HG03064 (cell line): ENCODE results near the gene CNKSR3.

Experiments used
- ATAC-seq: cut with Tn5 transposase; IDR thresholded peaks from one replicate; pipeline ENCODE4 v1.9.1; 2021; ENCODE audit warnings: low read depth; ENCODE audit not compliant: unreplicated experiment

The CNKSR3 gene

DNA sequence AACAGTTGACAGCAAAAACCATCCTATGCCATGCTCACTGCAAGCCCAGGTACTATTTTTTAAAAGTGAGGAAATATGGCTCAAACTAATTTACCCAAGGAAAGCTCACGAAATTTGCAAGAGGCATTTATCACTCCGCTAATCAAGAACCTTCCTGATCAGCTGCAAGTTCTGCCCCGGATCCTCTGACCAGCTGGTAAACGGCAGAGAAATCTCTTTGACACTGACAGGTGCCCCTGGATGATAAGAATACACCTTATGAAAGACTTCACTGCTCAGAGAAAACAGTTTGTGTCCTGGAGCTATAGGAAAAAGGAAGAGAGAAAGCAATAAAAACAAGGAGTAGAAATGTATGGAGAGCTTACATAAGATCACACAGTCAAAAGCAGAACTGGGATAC, 6.4 kb downstream of the CNKSR3 start:
- no peak for ATAC-seq

DNA sequence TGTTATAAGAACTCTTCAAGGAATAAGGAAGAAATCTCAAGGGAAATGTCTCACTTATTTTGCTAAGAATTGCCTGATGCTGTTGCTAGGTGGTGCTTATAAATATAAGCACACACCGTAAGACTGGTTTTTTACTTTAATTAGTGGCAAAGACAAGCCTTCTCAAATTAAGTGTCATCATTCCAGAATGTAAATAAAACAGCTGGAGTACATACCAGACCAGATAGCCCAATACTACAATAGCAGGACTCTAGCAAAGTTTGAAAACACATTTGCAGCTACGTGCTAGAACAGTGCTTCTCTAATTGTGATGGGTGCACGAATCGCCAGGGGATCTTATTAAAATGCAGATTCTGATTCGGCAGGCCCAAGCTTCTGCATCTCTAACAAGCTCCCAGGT, 6.8 kb downstream of the CNKSR3 start:
- ATAC-seq = no peak

DNA sequence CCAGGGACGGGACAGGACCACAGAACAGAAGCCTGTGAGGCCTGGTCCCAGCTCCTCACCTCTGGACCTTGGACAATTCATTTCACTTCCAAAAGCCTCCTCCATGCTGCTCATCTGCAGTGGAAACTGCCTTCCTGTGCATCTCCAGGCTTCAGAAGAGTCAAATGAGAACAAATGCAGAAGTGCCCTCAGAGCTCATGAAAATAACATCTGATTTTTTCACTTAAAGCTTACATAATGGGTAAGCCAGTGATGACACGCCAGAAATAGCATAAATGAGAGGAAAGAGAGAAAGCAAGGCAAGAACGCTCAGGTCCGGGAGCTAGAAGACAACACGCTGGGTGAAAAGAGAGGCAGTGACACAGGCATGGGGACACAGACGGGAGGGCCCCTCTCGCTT, 7.9 kb downstream of the CNKSR3 start:
- ATAC-seq = no peak

DNA sequence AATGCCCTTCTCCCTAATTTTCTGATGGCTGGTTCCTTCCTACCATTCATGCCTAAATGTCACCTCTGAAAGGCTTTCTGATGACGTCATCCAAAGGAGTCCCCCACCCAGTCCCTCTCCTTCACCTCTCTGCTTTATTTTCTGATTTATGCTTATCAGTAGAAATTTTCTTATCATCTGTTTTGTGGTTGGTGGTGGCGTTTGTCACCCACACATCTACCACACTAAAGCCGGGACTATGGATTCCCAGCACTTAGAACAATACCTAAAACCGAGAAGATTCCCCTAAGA, 9.0 kb downstream of the CNKSR3 start:
- ATAC-seq = no peak

DNA sequence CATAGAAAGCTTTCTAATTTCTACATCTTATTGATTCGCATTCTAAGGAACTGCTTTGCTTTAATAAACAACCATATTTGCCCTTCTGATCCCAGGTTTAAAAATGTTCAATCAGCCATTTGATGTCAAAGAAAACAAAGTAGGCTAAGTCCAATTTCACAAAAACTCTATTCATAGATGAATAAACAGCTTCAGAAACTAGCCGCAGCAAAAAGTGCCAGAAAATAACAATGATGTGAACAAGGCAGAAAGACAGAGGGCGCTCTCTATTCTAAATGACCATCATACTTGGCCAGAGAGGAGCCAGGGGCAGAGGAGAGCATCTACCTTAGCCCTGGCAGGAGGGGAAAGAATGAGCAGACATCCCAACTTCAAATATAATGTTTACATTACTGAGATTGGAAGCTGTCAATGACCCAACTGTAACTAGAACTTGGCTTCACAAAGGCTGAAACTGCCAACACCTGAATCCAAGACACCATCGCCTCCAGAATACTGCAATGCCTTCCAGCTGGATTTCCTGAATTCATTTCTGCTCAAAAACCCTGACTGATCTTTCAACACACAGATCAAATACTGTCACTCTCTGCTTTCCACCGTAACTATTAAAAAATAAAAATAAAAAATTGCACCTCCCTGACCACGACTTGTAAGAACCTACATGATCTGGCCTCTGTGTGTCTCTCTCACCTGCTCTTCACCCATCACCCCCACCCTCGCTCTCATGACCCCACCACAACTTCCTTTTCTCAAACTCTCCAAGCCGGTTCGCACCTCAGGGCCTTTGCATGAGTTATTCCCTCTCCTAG, 9.5 kb downstream of the CNKSR3 start:
- no peak for ATAC-seq

DNA sequence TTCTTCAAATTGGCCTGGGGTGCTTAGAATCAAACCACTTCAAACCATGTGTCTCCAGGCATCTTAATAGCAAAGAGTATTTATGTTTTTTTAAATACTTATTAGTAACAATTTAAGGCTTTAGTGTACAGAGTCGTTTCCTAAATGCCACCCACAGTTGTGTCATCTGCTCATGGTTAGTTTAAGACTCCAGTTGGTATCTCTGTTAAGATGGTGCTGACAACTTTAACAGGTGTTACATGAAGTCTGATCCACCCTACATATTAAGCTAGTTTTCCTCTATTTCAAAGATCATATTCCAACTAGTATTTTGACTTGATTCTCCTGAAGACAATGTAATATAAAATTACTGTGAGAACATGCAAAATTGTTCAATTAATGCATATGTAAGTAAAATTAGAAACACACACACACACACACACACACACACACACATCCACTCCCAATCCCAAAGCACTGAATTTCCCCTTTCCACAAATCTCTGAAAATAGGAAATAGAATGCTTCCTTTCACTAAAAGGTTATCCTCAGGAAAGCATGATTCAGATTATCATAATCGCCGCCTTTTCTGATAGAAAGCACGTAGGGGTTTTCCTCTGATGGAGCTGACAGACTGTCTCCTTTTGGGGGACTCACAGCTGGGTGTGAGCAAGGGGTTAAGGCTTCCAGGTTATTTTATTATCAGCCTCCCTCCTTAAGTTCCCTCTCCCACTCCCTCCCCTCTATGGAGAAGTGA, 10.5 kb downstream of the CNKSR3 start:
- ATAC-seq = no peak

DNA sequence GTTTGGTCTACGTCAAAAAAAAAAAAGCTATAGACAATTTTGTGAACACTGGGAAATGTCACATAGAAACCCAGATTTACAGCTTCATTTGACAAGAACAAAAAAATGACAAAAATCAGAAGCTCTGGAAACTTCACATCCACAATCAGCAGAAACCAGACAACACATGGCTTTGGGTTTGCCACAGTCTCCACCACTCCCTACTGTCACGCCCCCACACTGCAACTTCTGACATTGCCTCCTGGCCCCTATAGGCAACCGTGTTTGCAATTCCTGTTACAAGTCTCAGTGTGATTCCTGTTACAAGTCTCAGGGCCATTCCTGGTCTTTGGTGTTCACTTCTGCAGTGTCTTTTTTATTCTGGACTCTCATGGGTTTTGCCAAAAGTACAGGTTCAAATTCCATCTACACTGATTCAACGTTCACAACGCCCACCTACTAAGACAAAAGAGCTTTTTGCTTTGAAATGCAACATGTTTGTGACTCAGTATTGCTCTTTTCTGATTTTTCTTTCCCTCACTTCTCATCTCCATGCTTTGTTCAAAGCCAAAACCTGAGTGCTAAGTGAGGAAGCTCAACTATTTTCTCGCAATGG, 12.0 kb downstream of the CNKSR3 start:
- ATAC-seq = no peak

DNA sequence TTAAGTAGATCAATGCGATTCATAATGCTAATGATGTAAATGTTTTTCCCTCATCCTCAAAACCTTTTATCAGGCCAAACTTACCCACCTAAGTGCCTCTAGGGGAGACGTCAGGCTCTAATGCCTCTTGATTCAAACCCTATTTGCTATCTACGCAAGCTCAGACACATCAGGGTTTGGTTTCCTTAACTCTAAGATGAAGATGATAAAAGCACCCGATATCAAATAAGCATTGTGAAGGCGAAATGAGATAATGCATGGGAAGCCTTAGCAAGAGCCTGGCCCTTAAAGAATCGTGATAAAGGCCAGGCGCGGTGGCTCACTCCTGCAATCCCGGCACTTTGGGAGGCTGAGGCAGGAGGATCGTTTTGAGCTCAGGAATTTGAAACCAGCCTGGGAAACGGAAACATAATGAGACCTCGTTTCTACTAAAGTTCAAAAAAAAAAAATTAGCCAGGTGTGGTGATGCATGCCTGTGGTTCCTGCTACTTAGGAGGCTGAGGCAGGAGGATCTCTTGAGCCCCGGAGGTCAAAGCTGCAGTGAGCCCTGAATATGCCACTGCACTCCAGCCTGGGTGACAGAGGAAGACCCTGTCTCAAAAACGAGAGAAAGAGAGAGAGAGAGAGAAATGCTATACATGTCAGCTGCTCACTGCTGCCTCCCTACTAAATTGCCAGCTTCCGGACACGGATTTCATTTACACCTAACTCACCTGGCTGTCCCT, 13.5 kb downstream of the CNKSR3 start:
- no peak for ATAC-seq

DNA sequence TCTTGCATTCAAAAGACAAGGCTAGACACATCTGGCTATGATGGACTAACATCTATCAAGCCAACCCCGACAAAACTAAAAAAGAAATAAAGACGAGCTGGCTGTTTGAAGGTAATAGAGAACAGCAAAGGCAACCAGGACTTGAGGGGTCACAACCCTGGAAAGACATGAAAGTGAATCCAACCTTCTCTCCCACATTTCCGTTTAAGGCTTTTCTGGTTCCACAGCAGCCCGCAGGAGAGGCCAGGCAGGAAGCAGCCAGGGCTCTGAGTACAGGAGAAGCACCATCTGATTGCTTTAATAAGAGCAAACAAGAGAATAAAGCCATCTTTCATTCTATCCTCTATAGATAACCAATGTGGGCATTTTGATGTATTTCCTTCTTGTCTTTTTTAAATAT, 14.3 kb downstream of the CNKSR3 start:
- ATAC-seq = no peak

DNA sequence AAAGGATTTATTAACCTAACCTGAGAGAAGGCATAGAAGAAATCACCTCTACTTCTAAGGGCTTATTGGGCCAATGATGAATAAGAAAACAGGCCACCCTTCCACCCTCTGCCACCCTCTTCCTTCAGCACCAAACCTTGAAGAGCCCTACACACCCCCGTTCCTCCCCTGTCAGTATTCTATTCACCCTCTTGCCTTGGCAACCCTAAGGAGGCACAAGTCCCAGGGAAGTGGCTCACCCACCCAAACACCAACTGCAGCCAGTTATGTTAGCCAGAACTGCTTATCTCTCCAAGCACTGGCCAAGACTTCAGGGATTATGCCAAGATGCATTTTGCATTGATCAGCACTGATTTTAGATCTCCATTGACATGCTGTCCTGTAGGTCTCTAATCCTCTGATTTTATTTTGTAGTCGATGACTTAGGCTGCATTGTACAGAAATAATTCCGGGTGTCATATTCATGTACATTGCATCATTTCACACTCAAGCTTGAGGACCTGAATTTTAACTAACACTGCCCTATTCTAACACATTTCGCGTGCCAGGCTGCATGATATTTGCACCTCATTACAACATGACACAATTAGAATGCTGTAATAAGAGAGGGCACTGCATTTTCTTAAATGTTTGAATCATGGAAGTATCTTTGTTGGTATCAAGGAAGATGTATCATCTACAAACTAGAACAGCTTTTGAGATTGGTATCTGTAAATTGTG, 15.7 kb downstream of the CNKSR3 start:
- ATAC-seq = no peak

DNA sequence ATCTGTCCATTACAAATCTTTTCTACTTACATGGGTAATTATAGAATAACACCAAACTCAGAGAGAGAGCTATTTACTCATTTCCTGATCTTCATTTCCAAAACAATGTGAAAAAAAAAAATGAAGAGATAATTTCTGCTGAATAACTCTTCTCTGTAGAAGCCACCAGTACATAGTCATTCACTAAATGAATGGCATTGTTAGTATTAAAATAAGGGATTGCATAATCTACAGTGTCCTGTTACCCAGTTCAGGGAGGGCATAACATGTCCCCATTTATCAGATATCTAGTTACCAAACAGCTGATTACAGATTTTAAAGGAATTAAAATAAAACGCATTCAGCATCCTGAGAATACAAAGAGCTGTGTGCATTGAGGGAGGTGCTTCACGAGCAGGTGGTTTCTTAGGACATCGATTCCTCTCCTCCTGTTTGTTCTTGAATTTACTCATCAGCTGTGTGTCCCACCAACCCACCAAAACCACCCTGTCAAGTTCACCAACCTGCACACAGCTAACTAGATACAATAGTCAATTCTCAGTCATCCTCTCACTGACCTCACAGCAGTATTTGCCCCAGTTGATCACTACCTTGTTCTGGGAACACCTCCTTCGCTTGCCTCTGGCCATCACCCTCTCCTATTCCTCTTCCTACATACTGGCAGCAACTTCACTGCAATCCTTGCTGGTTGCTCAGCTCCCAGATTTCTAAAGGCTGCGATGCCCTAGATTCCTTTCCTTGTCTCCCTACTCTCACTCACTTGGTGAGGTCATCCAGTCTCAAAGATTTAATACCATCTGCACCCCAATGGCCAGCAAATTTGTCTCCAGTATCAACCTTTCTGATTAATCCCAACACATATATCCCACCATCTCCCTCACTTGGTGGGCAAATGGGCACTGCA, 18.7 kb downstream of the CNKSR3 start:
- ATAC-seq = no peak

DNA sequence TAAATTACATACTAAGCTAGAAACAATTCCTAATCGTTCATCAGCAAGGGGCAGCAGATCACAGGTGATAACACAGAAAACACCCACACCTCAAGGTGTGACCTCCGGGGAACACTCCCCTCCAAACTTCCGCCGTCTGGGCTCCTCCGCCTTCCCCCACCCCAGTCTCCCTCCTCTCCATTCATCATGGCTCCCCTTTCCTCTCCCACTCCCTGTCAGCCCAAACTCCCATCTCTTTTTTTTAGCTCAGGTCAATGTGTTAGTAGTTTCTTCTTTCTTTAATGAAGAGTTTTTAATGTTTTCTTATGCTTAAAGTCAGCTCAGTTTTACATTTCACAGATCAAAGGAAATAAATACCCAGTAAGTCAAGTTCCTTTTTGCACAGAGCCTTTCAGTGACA, 20.7 kb downstream of the CNKSR3 start:
- no peak for ATAC-seq

DNA sequence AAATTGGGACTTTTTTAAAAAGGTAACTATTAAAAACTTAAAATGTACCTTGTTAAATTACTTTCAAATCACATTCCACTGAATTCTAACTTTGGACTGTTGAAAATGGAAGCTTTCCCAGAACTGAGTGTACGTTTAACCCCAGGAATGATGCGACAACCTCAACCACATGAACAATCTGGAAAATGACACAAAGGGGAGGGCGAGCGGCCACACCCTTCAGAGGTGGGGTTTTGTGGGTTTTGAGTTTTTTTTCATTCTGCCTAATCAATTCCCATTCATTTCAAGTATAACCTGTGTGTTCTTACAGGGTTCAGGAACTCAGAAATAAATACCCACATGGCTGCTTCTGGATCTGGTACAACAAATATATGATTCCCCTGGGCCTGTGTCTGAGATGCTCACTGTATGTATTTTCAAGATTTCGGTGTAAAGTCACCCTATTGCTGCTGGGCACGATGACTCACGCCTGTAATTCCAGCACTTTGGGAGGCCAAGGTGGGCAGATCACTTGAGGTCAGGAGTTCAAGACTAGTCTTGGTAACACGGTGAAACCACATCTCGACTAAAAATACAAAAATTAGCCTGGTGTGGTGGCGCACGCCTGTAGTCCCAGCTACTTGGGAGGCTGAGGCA, 21.6 kb downstream of the CNKSR3 start:
- no peak for ATAC-seq

DNA sequence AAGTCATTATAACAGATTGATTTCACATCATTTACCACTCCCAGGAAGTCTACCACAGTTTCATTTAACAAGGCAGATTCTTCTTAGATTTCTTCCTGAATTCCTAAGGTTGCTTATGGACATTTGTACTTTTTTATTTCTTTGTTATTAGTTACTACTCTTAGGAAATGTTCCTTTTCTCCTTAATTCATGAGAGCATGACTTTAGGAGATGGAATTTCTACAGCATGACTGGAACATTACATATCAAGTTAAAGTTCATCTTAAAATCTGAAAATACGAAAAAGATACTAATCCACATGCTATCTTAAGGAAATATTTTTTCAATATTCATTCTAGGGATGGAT, 22.3 kb downstream of the CNKSR3 start:
- no peak for ATAC-seq

DNA sequence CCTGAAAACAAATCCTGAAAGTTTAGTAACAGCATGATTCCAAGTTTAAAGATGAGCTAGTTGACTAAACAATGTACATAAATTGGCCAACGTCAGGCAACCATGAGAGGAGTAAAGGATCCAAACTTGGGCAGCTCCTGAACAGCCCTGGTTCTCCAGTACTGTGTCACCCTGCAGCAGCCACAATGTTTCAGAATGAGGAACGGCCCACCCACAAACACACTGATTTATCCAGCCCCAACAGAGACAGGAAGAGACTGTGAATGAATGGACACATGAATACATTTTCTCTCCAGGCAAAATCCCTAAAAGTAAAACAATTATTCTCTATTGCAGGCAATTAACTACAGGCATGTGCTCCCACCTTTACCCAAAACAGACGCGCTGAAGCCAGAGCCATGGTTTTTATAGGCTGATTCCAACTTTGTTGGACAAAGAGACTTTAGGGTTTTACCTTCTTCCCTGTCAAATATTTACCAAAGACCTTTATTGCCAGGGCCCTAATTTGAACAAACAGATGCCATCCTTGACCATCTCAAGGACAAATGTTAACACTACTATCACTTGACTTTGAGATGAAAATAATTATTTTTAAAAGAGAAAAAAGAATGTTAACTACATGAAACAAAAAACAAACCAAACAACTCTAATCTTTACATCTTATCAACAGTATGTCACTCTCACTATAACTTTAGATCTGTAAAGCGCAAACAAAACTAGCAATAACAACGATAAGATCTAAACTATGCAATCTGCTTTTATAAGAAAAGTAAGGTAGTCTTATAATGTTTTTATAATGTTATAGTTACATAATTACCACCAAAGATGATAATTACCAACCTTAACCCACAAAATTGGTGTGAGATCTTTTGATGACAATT, 22.9 kb downstream of the CNKSR3 start:
- no peak for ATAC-seq

DNA sequence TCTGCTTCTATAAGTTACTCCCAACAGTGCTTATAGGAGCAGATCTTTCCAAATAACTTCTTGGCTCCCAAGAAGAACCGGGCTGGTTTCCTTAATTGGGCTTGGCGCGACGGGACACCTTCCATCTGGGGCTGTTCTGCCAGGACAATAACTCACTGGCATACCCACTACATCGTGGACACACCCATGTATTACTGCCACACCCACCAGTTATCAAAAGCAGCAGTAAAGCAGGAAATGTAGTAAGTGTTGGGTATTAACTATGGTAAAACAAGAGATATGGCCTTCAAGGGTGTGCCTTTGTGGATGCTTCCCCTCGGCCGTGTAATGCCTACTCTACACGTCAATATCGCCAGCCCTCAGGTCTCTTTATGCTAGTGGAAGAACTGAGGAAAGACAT, 24.7 kb downstream of the CNKSR3 start:
- ATAC-seq = no peak

DNA sequence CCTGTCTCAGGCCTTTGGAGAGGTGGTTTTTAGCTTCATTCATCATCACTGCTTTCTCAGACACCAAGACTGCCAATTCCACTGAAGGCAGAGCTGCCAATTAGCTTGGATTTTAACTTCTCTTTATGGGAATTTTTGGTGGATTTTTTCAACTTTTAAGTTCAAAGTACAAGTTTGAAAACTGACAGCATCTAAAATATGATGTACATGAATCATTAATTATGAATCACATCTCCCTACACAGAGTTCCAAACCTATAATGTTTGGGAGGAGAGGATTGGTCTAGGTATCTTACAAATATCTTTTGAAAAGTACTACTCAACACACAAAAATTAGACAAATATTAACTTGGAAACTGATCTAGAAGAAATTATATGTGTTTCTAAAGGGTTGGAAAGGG, 25.5 kb downstream of the CNKSR3 start:
- ATAC-seq = no peak

DNA sequence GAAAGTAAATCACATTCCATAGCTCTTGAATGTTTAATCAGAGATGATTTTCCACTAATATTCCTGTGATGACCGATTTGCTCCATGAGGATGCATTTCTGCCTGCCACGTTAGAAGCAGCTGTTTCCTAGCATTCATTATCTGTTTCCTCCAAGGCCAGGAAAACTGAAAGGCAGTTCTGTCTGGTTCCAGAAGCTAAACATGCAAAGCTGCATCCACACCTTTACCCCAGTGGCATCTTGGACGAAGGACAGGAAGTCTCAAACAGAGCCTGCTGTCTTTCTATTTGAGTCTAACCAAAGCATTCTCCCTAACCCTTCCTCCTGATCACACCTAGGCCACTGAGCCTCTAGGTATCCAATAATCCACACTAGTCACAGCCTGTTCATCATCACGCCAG, 27.6 kb downstream of the CNKSR3 start:
- no peak for ATAC-seq
